ENCODE data around the gene UBR7. TPM values are rescaled to one million over a fixed set of nuclear protein-coding genes. Genes with fewer than 3 reads are reported as not detected.

The UBR7 gene
- total RNA-seq, 2 donors from 2014 or later = 22.6 to 26.2 TPM

- Histone ChIP-seq H3K27ac (no peak overlapping the region), H3K27me3 (no peaks in the 10 kb centered on the region), H3K9me3 (no peaks in the 10 kb centered on the region), H3K4me3 (no peak overlapping the region), H3K36me3 (peaks cover 18% of the 10 kb centered on the region), H3K4me1 (peaks cover 0 to 7% of the 10 kb centered on the region in 2 donors)
- DNase-seq (ENCODE audit: low spot score) = no peak
- no peak for TF ChIP-seq CTCF (IDR thresholded peaks at IDR 0.05)
These were observed 59.1 kb downstream of the UBR7 start for GRCh38 chr14:93266127-93266526.

GRCh38 chr14:93267149-93267711 lies 60.2 kb downstream of the UBR7 start:
- H3K27ac ChIP-seq = no peak overlapping the region
- peaks cover 16% of the 10 kb centered on the region for H3K36me3 ChIP-seq
- no peak overlapping the region for H3K4me3 ChIP-seq
- no peaks in the 10 kb centered on the region for H3K27me3 ChIP-seq
- no peaks in the 10 kb centered on the region for H3K9me3 ChIP-seq
- no peak for DNase-seq (ENCODE audit: low spot score)
- peaks cover 0 to 12% of the 10 kb centered on the region in 2 donors for H3K4me1 ChIP-seq
- TF ChIP-seq CTCF (IDR thresholded peaks at IDR 0.05) = no peak

- H3K4me1 ChIP-seq = peaks cover 0 to 12% of the 10 kb centered on the region in 2 donors
- no peak for TF ChIP-seq CTCF (IDR thresholded peaks at IDR 0.05)
- H3K4me3 ChIP-seq = no peak overlapping the region
- no peaks in the 10 kb centered on the region for H3K27me3 ChIP-seq
- no peak for DNase-seq (ENCODE audit: low spot score)
- no peaks in the 10 kb centered on the region for H3K9me3 ChIP-seq
- H3K36me3 ChIP-seq = peaks cover 4% of the 10 kb centered on the region
- no peak overlapping the region for H3K27ac ChIP-seq
These were observed 61.4 kb downstream of the UBR7 start for GRCh38 chr14:93268406-93268805.

- H3K4me1 ChIP-seq = peaks cover 0 to 12% of the 10 kb centered on the region in 2 donors
- H3K4me3 ChIP-seq = no peak overlapping the region
- DNase-seq (ENCODE audit: low spot score) = no peak
- H3K27me3 ChIP-seq = no peaks in the 10 kb centered on the region
- H3K36me3 ChIP-seq = no peaks in the 10 kb centered on the region
- no peaks in the 10 kb centered on the region for H3K9me3 ChIP-seq
- TF ChIP-seq CTCF (IDR thresholded peaks at IDR 0.05) = no peak
- H3K27ac ChIP-seq = no peak overlapping the region
These were observed 62.4 kb downstream of the UBR7 start for GRCh38 chr14:93269341-93270068.

- H3K36me3 ChIP-seq = no peaks in the 10 kb centered on the region
- H3K4me3 ChIP-seq = no peak overlapping the region
- H3K9me3 ChIP-seq = no peaks in the 10 kb centered on the region
- TF ChIP-seq CTCF (IDR thresholded peaks at IDR 0.05) = no peak
- no peak for DNase-seq (ENCODE audit: low spot score)
- no peaks in the 10 kb centered on the region for H3K27me3 ChIP-seq
- H3K27ac ChIP-seq = no peak overlapping the region
- peaks cover 0 to 12% of the 10 kb centered on the region in 2 donors for H3K4me1 ChIP-seq
These were observed 64.1 kb downstream of the UBR7 start for GRCh38 chr14:93271111-93271510.

Measured in right atrium auricular region (tissue), 2 donors.